ENCODE measurements around the gene SOCS6. TPM values are rescaled to one million over a fixed set of nuclear protein-coding genes. Genes with fewer than 3 reads are reported as not detected.
"Not testable (repeated sequence)": the region's sequence is repeated elsewhere in the genome, so short reads cannot be mapped to it uniquely, and the experiment has no call there.

SOCS6 gene
- total RNA-seq, 2 experiments from 2014 or later = 0.92 to 0.97 TPM

- ATAC-seq (no peak), DNase-seq (no peak)
- peaks cover 2% of the 10 kb centered on the region for H3K27me3 Mint-ChIP-seq (ENCODE audit: low read depth)
- H3K4me3 Mint-ChIP-seq = no peak overlapping the region
- no peak overlapping the region for H3K27ac Mint-ChIP-seq
- POLR2A ChIA-PET = no interaction called here
- H3K36me3 Mint-ChIP-seq (ENCODE audit: low read depth) = no peaks in the 10 kb centered on the region
- H3K4me1 Mint-ChIP-seq (ENCODE audit: low read depth) = no peaks in the 10 kb centered on the region
- CTCF ChIA-PET = no interaction called here
- no peaks in the 10 kb centered on the region for H3K9me3 Mint-ChIP-seq (ENCODE audit: insufficient read depth)
Measured at GRCh38 chr18:70355620-70356385, 67.0 kb downstream of the SOCS6 start.

GRCh38 chr18:70358105-70358406 is 69.2 kb downstream of the SOCS6 start:
- ATAC-seq; H3K27me3 Mint-ChIP-seq (ENCODE audit: low read depth); POLR2A ChIA-PET; CTCF ChIA-PET; H3K9me3 Mint-ChIP-seq (ENCODE audit: insufficient read depth); H3K27ac Mint-ChIP-seq; DNase-seq; H3K4me3 Mint-ChIP-seq; H3K36me3 Mint-ChIP-seq (ENCODE audit: low read depth); H3K4me1 Mint-ChIP-seq (ENCODE audit: low read depth): not testable (repeated sequence)

GRCh38 chr18:70359071-70359470 is 70.2 kb downstream of the SOCS6 start:
- no peaks in the 10 kb centered on the region for H3K9me3 Mint-ChIP-seq (ENCODE audit: insufficient read depth)
- ATAC-seq (no peak), DNase-seq (no peak)
- no peak overlapping the region for H3K27ac Mint-ChIP-seq
- POLR2A ChIA-PET = no interaction called here
- no peaks in the 10 kb centered on the region for H3K36me3 Mint-ChIP-seq (ENCODE audit: low read depth)
- CTCF ChIA-PET = no interaction called here
- no peak overlapping the region for H3K4me3 Mint-ChIP-seq
- H3K4me1 Mint-ChIP-seq (ENCODE audit: low read depth) = no peaks in the 10 kb centered on the region
- peaks cover 2% of the 10 kb centered on the region for H3K27me3 Mint-ChIP-seq (ENCODE audit: low read depth)

GRCh38 chr18:70362258-70362657 is 73.4 kb downstream of the SOCS6 start:
- Mint-ChIP-seq H3K27me3 (ENCODE audit: low read depth) (no peaks in the 10 kb centered on the region), H3K36me3 (ENCODE audit: low read depth) (no peaks in the 10 kb centered on the region), H3K9me3 (ENCODE audit: insufficient read depth) (no peaks in the 10 kb centered on the region), H3K27ac (no peak overlapping the region), H3K4me3 (no peak overlapping the region), H3K4me1 (ENCODE audit: low read depth) (no peaks in the 10 kb centered on the region)
- DNase-seq = no peak
- ChIA-PET POLR2A (no interaction called here), CTCF (no interaction called here)
- no peak for ATAC-seq

- H3K4me3 Mint-ChIP-seq = no peak overlapping the region
- POLR2A ChIA-PET = no interaction called here
Measured at GRCh38 chr18:70363861-70364260, 75.0 kb downstream of the SOCS6 start.

GRCh38 chr18:70365361-70365760 is 76.5 kb downstream of the SOCS6 start:
- H3K36me3 Mint-ChIP-seq (ENCODE audit: low read depth) = no peaks in the 10 kb centered on the region
- ChIA-PET POLR2A (no interaction called here), CTCF (no interaction called here)

More at GRCh38 chr18:70363861-70364260, 75.0 kb downstream of the SOCS6 start:
- H3K4me1 Mint-ChIP-seq (ENCODE audit: low read depth) = no peaks in the 10 kb centered on the region
- H3K27me3 Mint-ChIP-seq (ENCODE audit: low read depth) = no peaks in the 10 kb centered on the region
- CTCF ChIA-PET = no interaction called here
- DNase-seq (no peak), ATAC-seq (no peak)
- H3K9me3 Mint-ChIP-seq (ENCODE audit: insufficient read depth) = no peaks in the 10 kb centered on the region
- H3K36me3 Mint-ChIP-seq (ENCODE audit: low read depth) = no peaks in the 10 kb centered on the region
- no peak overlapping the region for H3K27ac Mint-ChIP-seq

GRCh38 chr18:70366174-70366573 is 77.3 kb downstream of the SOCS6 start:
- ATAC-seq = no peak
- Mint-ChIP-seq H3K4me3 (no peak overlapping the region), H3K27ac (no peak overlapping the region), H3K4me1 (ENCODE audit: low read depth) (no peaks in the 10 kb centered on the region), H3K27me3 (ENCODE audit: low read depth) (no peaks in the 10 kb centered on the region), H3K9me3 (ENCODE audit: insufficient read depth) (no peaks in the 10 kb centered on the region), H3K36me3 (ENCODE audit: low read depth) (no peaks in the 10 kb centered on the region)
- ChIA-PET POLR2A (no interaction called here), CTCF (no interaction called here)
- no peak for DNase-seq

More at GRCh38 chr18:70365361-70365760, 76.5 kb downstream of the SOCS6 start:
- H3K27ac Mint-ChIP-seq = no peak overlapping the region
- no peak overlapping the region for H3K4me3 Mint-ChIP-seq
- H3K4me1 Mint-ChIP-seq (ENCODE audit: low read depth) = no peaks in the 10 kb centered on the region
- no peaks in the 10 kb centered on the region for H3K27me3 Mint-ChIP-seq (ENCODE audit: low read depth)
- DNase-seq (no peak), ATAC-seq (no peak)
- no peaks in the 10 kb centered on the region for H3K9me3 Mint-ChIP-seq (ENCODE audit: insufficient read depth)

GRCh38 chr18:70366670-70367069 is 77.8 kb downstream of the SOCS6 start:
- ChIA-PET POLR2A (no interaction called here), CTCF (no interaction called here)
- no peak for ATAC-seq
- no peak for DNase-seq
- Mint-ChIP-seq H3K9me3 (ENCODE audit: insufficient read depth) (no peaks in the 10 kb centered on the region), H3K4me1 (ENCODE audit: low read depth) (no peaks in the 10 kb centered on the region), H3K36me3 (ENCODE audit: low read depth) (no peaks in the 10 kb centered on the region), H3K27me3 (ENCODE audit: low read depth) (no peaks in the 10 kb centered on the region), H3K27ac (no peak overlapping the region), H3K4me3 (no peak overlapping the region)

- POLR2A ChIA-PET; DNase-seq; H3K36me3 Mint-ChIP-seq (ENCODE audit: low read depth); H3K4me3 Mint-ChIP-seq; CTCF ChIA-PET; ATAC-seq; H3K27ac Mint-ChIP-seq; H3K27me3 Mint-ChIP-seq (ENCODE audit: low read depth); H3K4me1 Mint-ChIP-seq (ENCODE audit: low read depth); H3K9me3 Mint-ChIP-seq (ENCODE audit: insufficient read depth): not testable (repeated sequence)
Measured at GRCh38 chr18:70367344-70367743, 78.5 kb downstream of the SOCS6 start.

GRCh38 chr18:70368903-70369302 is 80.1 kb downstream of the SOCS6 start:
- ChIA-PET CTCF (no interaction called here), POLR2A (no interaction called here)
- DNase-seq = no peak
- Mint-ChIP-seq H3K4me1 (ENCODE audit: low read depth) (no peaks in the 10 kb centered on the region), H3K9me3 (ENCODE audit: insufficient read depth) (no peaks in the 10 kb centered on the region), H3K36me3 (ENCODE audit: low read depth) (no peaks in the 10 kb centered on the region), H3K27ac (no peak overlapping the region), H3K4me3 (no peak overlapping the region), H3K27me3 (ENCODE audit: low read depth) (no peaks in the 10 kb centered on the region)
- no peak for ATAC-seq

GRCh38 chr18:70370762-70371733 is 82.2 kb downstream of the SOCS6 start:
- ChIA-PET POLR2A (no interaction called here), CTCF (no interaction called here)
- H3K9me3 Mint-ChIP-seq (ENCODE audit: insufficient read depth) = no peaks in the 10 kb centered on the region
- H3K27ac Mint-ChIP-seq = no peak overlapping the region
- H3K27me3 Mint-ChIP-seq (ENCODE audit: low read depth) = no peaks in the 10 kb centered on the region
- no peak for DNase-seq
- no peak for ATAC-seq
- H3K36me3 Mint-ChIP-seq (ENCODE audit: low read depth) = no peaks in the 10 kb centered on the region
- no peaks in the 10 kb centered on the region for H3K4me1 Mint-ChIP-seq (ENCODE audit: low read depth)
- no peak overlapping the region for H3K4me3 Mint-ChIP-seq

GRCh38 chr18:70371908-70372307 is 83.1 kb downstream of the SOCS6 start:
- H3K9me3 Mint-ChIP-seq (ENCODE audit: insufficient read depth) = no peaks in the 10 kb centered on the region
- no peaks in the 10 kb centered on the region for H3K36me3 Mint-ChIP-seq (ENCODE audit: low read depth)
- no peaks in the 10 kb centered on the region for H3K4me1 Mint-ChIP-seq (ENCODE audit: low read depth)
- DNase-seq = no peak
- H3K4me3 Mint-ChIP-seq = no peak overlapping the region
- POLR2A ChIA-PET = no interaction called here
- no peak for ATAC-seq
- CTCF ChIA-PET = interaction anchor here (1.0 kb wide), 1 partner anchor 29 kb away, joined by 3 read pairs; no protein-coding TSS in a partner anchor
- no peak overlapping the region for H3K27ac Mint-ChIP-seq
- no peaks in the 10 kb centered on the region for H3K27me3 Mint-ChIP-seq (ENCODE audit: low read depth)
